OCI-LY3 (cell line): ENCODE results near the gene CRAT.

ENCODE experiments used
- CTCF ChIP-seq: fragments of 200-600, 300-600 bp; sonication (generic); IDR thresholded peaks from 2 replicates; pipeline ENCODE4 v1.5.1; 2014; ENCODE audit warnings: antibody characterized with exemption, low read length, low read depth
- EZH2phosphoT487 ChIP-seq: fragments of 200-600 bp; shearing (Covaris generic); IDR thresholded peaks from 2 replicates; pipeline ENCODE4 v1.6.1; 2018; ENCODE audit warnings: antibody characterized with exemption, mixed run types, low read depth

GRCh38 chr9:129094387-129095169 is 16.0 kb downstream of the CRAT start:
- no peak for TF ChIP-seq CTCF
- no peak for TF ChIP-seq EZH2phosphoT487
